Activated CD8-positive, alpha-beta memory T cell treated with anti-CD3 and anti-CD28 coated beads, Interleukin-2, amount 50 U/mL, for 4 hours (primary cell): ENCODE data around the gene PSIP1.
"Not testable (repeated sequence)": the region's sequence is repeated elsewhere in the genome, so short reads cannot be mapped to it uniquely, and the experiment has no call there.

Experiments used
- DNase-seq: peaks from one replicate; pipeline ENCODE4 v3.0.0-alpha.2; 2020

The PSIP1 gene

GRCh38 chr9:15501803-15502202 lies 9.0 kb downstream of the PSIP1 start:
- DNase-seq = no peak

- no peak for DNase-seq
Measured at GRCh38 chr9:15501179-15501578, 9.6 kb downstream of the PSIP1 start.

GRCh38 chr9:15499139-15499538 lies 11.6 kb downstream of the PSIP1 start:
- no peak for DNase-seq

- no peak for DNase-seq
Measured at GRCh38 chr9:15498246-15498995, 12.3 kb downstream of the PSIP1 start.

GRCh38 chr9:15492485-15493150 lies 18.2 kb downstream of the PSIP1 start:
- DNase-seq = no peak

GRCh38 chr9:15491950-15492349 lies 18.8 kb downstream of the PSIP1 start:
- no peak for DNase-seq

GRCh38 chr9:15485836-15486666 lies 24.7 kb downstream of the PSIP1 start:
- no peak for DNase-seq

GRCh38 chr9:15484802-15485201 lies 26.0 kb downstream of the PSIP1 start:
- no peak for DNase-seq

DNA sequence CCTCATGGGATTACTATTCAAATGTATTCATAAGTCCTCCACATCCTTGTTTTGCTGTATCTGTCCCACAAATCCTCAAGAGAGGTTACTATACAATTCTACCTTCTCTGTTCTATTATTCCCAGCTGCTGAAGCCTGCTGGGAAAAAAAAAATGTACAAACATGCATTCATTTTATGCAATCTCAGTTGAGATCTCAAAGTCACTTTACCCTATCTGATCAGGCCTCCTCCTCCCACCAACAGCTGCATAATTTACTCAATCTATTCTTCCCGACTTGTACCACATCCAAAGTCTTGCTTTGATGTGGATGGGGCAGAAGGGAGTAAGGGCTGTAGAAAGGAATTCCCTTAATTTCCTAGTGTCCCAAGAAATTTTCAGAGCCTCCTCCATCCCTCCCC lies 28.6 kb downstream of the PSIP1 start:
- no peak for DNase-seq

GRCh38 chr9:15480028-15480427 lies 30.7 kb downstream of the PSIP1 start:
- DNase-seq = no peak

DNA sequence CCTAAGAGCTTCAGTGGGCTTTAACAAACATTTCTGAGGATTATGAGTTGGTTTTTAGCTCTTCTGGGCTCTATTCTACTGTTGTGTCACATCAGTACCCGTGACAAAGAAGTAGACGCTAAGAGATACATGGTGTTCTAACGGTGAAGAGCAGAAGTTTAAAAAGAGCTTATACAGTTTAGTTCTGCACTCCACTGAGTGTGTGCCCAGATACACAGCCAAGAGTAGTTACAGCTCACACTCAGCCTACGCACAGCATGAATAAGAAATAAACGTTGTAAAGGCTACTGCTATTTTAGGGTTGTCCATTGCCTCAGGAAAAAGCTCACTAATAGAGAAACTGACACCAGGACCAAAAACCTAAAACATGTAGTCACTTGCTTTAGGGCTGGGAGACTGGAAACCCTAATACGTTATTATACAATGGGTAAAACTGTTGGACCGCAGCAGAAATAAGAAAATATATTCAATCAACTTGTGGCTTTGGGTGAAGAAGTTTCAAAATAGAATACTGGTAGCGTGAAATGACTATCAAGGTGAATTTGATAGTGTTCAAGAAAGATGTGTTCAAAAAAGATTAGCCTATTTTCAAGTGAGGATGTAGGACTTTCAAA lies 34.7 kb downstream of the PSIP1 start:
- DNase-seq = no peak

- DNase-seq = no peak
Measured at GRCh38 chr9:15469862-15470261, 40.9 kb downstream of the PSIP1 start.

GRCh38 chr9:15469406-15469805 lies 41.4 kb downstream of the PSIP1 start:
- DNase-seq = no peak

GRCh38 chr9:15468145-15468544 lies 42.6 kb downstream of the PSIP1 start:
- no peak for DNase-seq

GRCh38 chr9:15461601-15462000 lies 49.2 kb downstream of the PSIP1 start:
- no peak for DNase-seq

DNA sequence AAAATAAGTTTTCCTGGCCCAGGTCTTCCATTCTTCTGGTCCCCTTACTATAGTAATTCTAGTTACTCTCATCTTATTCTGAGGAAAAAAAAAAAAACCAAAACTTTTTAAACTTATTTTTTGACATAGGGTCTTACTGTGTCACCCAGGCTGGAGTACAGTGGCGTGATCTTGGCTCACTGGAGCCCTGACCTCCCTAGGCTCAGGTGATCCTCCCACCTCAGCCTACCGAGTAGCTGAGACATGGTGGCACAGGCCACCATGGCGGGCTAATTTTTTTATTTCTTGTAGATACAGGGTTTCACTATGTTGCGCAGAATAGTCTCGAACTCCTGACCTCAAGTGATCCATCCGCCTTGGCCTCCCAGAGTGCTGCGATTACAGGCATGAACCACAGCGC lies 49.7 kb downstream of the PSIP1 start:
- DNase-seq = no peak

DNA sequence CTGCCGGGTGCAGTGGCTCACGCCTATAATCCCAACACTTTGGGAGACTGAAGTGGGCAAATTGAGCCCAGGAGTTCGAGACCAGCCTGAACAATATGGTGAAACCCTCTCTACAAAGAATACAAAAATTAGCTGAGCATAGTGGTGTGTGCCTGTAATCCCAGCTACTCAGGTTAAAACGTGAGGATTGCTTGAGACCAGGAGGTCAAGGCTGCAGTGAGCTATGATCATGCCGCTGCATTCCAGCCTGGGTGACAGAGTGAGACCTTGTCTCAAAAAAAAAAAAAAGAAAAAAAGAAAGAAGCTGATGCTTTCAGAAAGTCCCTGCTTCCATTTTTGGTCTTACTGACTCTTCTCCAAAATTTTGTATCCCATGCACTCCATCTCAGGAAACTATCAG lies 56.8 kb downstream of the PSIP1 start:
- DNase-seq = no peak

DNA sequence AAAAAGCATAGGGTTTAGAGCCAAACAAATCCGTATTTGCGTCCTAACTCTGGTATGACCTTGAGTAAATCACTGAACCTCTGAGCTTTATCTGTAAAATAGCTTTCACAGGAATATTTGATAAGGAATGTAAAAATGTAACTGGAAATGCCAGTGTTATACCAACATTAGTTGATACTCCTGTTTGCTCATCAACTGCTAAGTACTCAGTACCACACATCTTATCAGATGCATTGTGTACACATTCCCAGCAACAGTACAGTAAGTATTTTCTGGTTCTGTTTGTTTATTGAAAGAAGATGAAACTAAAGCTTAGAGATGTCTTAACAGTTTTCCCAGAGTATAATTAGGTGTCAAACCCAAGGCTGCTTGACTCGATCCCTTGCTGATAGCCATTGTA lies 66.6 kb downstream of the PSIP1 start:
- DNase-seq = no peak

DNA sequence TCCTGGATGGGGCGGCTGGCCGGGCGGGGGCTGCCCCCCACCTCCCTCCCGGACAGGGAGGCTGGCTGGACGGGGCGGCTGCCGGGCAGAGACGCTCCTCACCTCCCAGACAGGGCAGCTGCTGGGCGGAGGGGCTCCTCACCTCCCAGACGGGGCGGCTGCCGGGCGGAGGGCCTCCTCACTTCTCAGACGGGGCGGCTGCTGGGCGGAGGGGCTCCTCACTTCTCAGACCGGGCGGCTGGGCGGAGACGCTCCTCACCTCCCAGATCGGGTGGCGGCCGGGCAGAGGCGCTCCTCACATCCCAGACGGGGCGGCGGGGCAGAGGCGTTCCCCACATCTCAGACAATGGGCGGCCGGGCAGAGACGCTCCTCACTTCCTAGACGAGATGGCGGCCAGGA lies 68.5 kb downstream of the PSIP1 start:
- DNase-seq = not testable (repeated sequence)

- DNase-seq = not testable (repeated sequence)
Measured at GRCh38 chr9:15441841-15442240, 68.9 kb downstream of the PSIP1 start.

GRCh38 chr9:15438891-15439290 lies 71.9 kb downstream of the PSIP1 start:
- DNase-seq = no peak

DNA sequence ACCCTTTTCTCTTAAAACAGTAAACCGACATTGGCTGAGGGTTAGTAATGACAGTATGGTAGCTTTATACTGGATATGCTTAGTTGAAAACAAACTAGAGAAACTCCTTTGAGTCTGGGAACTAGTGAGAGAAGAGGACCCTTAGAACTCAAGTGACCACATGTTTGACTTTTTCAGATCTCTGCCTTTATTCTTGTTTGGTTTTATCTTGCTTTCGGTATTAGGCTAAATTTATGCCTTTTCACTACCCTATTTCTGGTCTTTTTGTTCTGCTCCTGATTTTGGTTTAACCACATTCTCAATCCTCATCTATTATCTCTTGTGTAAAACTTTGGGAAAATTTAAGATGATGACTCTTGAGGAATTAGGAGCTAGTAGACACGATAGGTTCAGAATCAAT lies 77.1 kb downstream of the PSIP1 start:
- no peak for DNase-seq

DNA sequence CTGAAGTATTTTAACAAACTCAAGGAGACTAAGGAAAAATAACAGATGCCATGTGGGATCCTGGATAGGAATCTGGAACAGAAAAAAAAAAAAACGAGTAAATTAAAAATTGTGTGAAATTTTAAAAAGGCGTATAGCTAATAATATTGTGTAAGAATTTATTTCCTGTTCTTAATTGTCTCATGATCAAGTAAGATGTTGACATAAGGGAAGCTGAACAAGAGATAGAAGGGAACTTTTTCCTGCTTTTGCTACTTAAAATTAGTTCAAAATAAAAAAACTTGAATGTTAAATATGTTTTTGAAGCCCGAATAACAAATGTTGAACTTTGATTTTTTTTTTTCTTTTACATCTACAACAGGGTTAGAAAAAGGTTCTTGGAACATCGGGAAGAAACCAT lies 77.6 kb downstream of the PSIP1 start:
- no peak for DNase-seq
